Liver (tissue), 3 donors: Measurements from ENCODE around the gene WNT1.

Experiments
- ATF3 ChIP-seq: IDR thresholded peaks from 2 replicates; pipeline ENCODE4 v1.6.1; 2016; ENCODE audit warnings: antibody characterized with exemption
- CTCF ChIP-seq: fragments of 150-350 bp; IDR thresholded peaks from 2 replicates; pipeline ENCODE4 v1.5.1; 2017; ENCODE audit warnings: improper control_type of control experiment, low read depth, low read length; ENCODE audit not compliant: missing input control
- GABPA ChIP-seq, 2 donors: IDR thresholded peaks in 1 of 2; conservative IDR thresholded peaks in 1 of 2; 2 replicates each; pipeline ENCODE4 v1.6.1; 2016; ENCODE audit warnings: antibody characterized with exemption in 2 of 2, mild to moderate bottlenecking in 1 of 2, moderate library complexity in 1 of 2
- MAX ChIP-seq: IDR thresholded peaks from 2 replicates; pipeline ENCODE4 v1.6.1; 2016; ENCODE audit warnings: antibody characterized with exemption
- TAF1 ChIP-seq: conservative IDR thresholded peaks from 2 replicates; pipeline ENCODE4 v1.6.1; 2016; ENCODE audit warnings: antibody characterized with exemption, mild to moderate bottlenecking
- donor health status: healthy.
- donor health status: healthy.

GRCh38 chr12:48967991-48968390 is 10.1 kb upstream of the WNT1 start:
- no peak for TF ChIP-seq ATF3
- TF ChIP-seq CTCF: no peak
- no peak for TF ChIP-seq GABPA (IDR thresholded peaks at IDR 0.05 in 1 of 2, conservative IDR thresholded peaks at IDR 0.05 in 1 of 2)
- TF ChIP-seq MAX: no peak
- TF ChIP-seq TAF1: no peak
